Neural cell (in vitro differentiated cells): ENCODE results near the gene NPIPB6.
"Not testable (repeated sequence)": the region's sequence is repeated elsewhere in the genome, so short reads cannot be mapped to it uniquely, and the experiment has no call there.

Experiments
- CTCF ChIP-seq: fragments of 450-650 bp; IDR thresholded peaks from 2 replicates; pipeline ENCODE4 v1.5.1; 2014; ENCODE audit warnings: antibody characterized with exemption, mild to moderate bottlenecking, moderate library complexity; ENCODE audit not compliant: poor library complexity, severe bottlenecking
- TAF1 ChIP-seq: IDR thresholded peaks from 2 replicates; pipeline ENCODE4 v1.6.1; 2012; ENCODE audit warnings: low read depth

GRCh38 chr16:28336940-28337710 is 26.2 kb downstream of the NPIPB6 start:
- not testable (repeated sequence) for TF ChIP-seq CTCF, TAF1
